Adrenal gland (tissue), 12 donors: ENCODE data around the gene SAMM50. TPM values are rescaled to one million over a fixed set of nuclear protein-coding genes. Genes with fewer than 3 reads are reported as not detected.

Source experiments
- DNase-seq, 7 donors: peaks; one replicate each; pipeline ENCODE4 v3.0.0-alpha.2; 2019 to 2020
- H3K27ac ChIP-seq, 5 donors: fragments of 200-600 bp; sonication (generic) in 4 of 5; 1 replicate in 3 of 5; 2 replicates in 2 of 5; pipeline versions ENCODE4 v1.5.1 to v1.8.0; 2016 to 2020; ENCODE audit warnings: mild to moderate bottlenecking in 1 of 5
- H3K27me3 ChIP-seq: fragments of 200-600 bp; 2 replicates; pipeline ENCODE4 v1.8.0; 2021
- H3K36me3 ChIP-seq, 2 donors: fragments of 200-600 bp; replicated peaks in 1 of 2; 1 replicate in 1 of 2; 2 replicates in 1 of 2; pipeline versions ENCODE4 v1.5.1 to v1.8.0; 2018 to 2022
- H3K4me1 ChIP-seq, 2 donors: fragments of 200-600 bp; replicated peaks in 1 of 2; 1 replicate in 1 of 2; 2 replicates in 1 of 2; pipeline versions ENCODE4 v1.5.1 to v1.8.0; 2018 to 2021
- H3K4me3 ChIP-seq, 4 donors: fragments of 200-600 bp; sonication (generic) in 3 of 4; one replicate each; pipeline ENCODE4 v1.5.1; 2016 to 2018
- H3K9me3 ChIP-seq, 3 donors: fragments of 200-600 bp; sonication (generic) in 1 of 3; replicated peaks in 1 of 3; 1 replicate in 2 of 3; 2 replicates in 1 of 3; pipeline versions ENCODE4 v1.5.1 to v1.8.0; 2016 to 2021
- CTCF ChIP-seq, 6 experiments: fragments of 450-650 bp in 4 of 6; fragments of 200-600 bp in 2 of 6; sonication (generic) in 1 of 6; IDR thresholded peaks; 1 replicate in 5 of 6; 2 replicates in 1 of 6; pipeline versions ENCODE4 v1.5.1 to v1.8.0; 2016 to 2021; ENCODE audit warnings: antibody characterized with exemption in 6 of 6, mild to moderate bottlenecking in 2 of 6, moderate library complexity in 1 of 6
- POLR2A ChIP-seq, 2 donors: fragments of 450-650 bp; IDR thresholded peaks; one replicate each; pipeline ENCODE4 v1.6.1; 2017; ENCODE audit warnings: antibody characterized with exemption in 2 of 2, mild to moderate bottlenecking in 2 of 2, moderate library complexity in 1 of 2
- WGBS, 4 donors: extraction: QIAGEN DNeasy Blood & Tissue Kit in 2 of 4; methylation state at CpG; one replicate each; pipeline versions ENCODE4 v1.1.5 to v1.1.7; 2013 to 2017; 5-methylcytosine and 5-hydroxymethylcytosine counted together
- intact Hi-C, 2 donors: fragments of 100-400 bp; cut with DNase I; formaldehyde crosslinking; loops; one replicate each; pipeline versions ENCODE4 v1.14.1 to v1.15.0; 2022 to 2023
- polyA plus RNA-seq, 3 donors: library from polyadenylated mRNA; stranded (reverse); fragments of 200-250 nt in 2 of 3; fragments of 350-450 nt in 1 of 3; fragmentation: Illumina TruSeq in 1 of 3; extraction: RNeasy Lipid Tissue Mini Kit (QIAGEN cat#74804) in 1 of 3; gene quantifications; one replicate each; pipeline ENCODE4 v1.2.3, GENCODE V29; 2013 to 2014
- total RNA-seq, 9 donors: library from RNA; depleted of rRNA in 4 of 9; stranded (reverse); fragments of >200 nt in 4 of 9; fragments of 120-200 nt in 1 of 9; fragmentation: NEBNext Ultra II Directional in 1 of 9; extraction: Animal tissue kit (Norgen Biotek cat#: 25700) in 1 of 9; gene quantifications; one replicate each; pipeline versions ENCODE4 v1.1.0 to v1.2.4, GENCODE V29; 2013 to 2023
- donor health status: healthy with polysubstance abuse.
- donor health status: Bipolar disorder and iron deficiency.
- donor health status: DM: yes; HTN: yes; CAD: no.
- donor health status: DM: no; HTN: no; CAD: no.
- donor health status: DM: no; HTN: no; CAD: no.
- donor health status: DM: yes; HTN: yes; CAD: no.

The SAMM50 gene
- total and polyA plus RNA-seq, 12 donors, result 15.8 to 91.5 (median 57.2) TPM

DNA sequence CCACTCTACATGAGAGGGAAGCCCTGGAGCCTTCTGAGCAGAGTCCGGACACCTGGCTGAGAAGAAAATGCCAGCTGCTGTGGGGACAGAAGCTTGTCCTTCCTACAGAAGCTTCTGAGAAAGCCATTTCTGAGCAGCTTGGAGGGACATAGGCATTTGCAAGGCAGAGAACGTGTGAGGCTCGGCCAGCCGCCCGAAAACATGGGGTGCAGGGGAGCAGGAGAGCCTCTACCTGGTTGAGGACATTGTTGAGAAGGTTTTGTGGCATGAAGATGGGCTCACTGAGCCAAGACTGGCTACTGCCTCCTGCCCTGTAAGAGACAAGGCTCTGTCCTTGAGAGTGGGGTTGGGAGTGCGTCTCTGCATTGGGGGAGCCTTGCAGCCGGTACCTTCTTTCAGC is 25.3 kb downstream of the SAMM50 start:
- Histone ChIP-seq H3K4me3 (no peak overlapping the region), H3K36me3 (peaks cover 0 to 92% of the 10 kb centered on the region in 2 donors), H3K27me3 (no peaks in the 10 kb centered on the region), H3K9me3 (no peaks in the 10 kb centered on the region), H3K27ac (no peak overlapping the region), H3K4me1 (no peaks in the 10 kb centered on the region)
- WGBS, 4 donors, result 91 to 98% (median 97%) methylated on average over 5 to 7 of the region's 7 CpGs
- intact Hi-C loops, result no loop called here
- TF ChIP-seq CTCF (IDR thresholded peaks at IDR 0.05), result no peak
- DNase-seq, result no peak

DNA sequence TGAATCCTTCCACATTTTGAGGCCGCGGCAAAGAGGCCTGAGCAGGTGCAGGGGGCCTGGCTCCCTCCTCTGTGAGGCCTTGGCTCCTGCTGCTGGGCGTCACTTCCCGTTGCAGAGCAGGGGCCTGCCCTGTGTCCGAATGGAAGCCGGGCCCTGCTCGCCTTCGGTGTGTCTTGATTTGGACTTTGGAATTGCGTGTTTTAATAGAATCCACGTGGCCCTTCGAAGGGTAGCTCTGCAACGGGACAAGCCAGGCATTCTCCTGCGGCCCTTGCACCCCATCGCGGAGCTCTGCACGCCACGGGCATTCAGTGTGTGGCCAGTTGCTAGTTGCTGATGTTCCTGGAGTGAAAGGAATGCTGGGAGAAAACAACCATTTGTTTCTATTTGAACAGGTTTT is 25.8 kb downstream of the SAMM50 start:
- 94 to 100% (median 96%) methylated on average over 7 to 17 of the region's 17 CpGs for WGBS, 4 donors
- Histone ChIP-seq H3K27ac (no peak overlapping the region), H3K27me3 (no peaks in the 10 kb centered on the region), H3K36me3 (peaks cover 0 to 92% of the 10 kb centered on the region in 2 donors), H3K9me3 (no peaks in the 10 kb centered on the region), H3K4me1 (no peaks in the 10 kb centered on the region), H3K4me3 (no peak overlapping the region)
- TF ChIP-seq POLR2A (IDR thresholded peaks at IDR 0.05) (no peak), CTCF (IDR thresholded peaks at IDR 0.05) (no peak)
- no peak for DNase-seq
- intact Hi-C loops, result no loop called here

GRCh38 chr22:43983808-43984207 is 28.6 kb downstream of the SAMM50 start:
- intact Hi-C loops, result no loop called here
- WGBS, 4 donors, result 96 to 98% (median 97%) methylated on average over 16 of the region's 16 CpGs
- peaks cover 0 to 89% of the 10 kb centered on the region in 2 donors for H3K36me3 ChIP-seq

DNA sequence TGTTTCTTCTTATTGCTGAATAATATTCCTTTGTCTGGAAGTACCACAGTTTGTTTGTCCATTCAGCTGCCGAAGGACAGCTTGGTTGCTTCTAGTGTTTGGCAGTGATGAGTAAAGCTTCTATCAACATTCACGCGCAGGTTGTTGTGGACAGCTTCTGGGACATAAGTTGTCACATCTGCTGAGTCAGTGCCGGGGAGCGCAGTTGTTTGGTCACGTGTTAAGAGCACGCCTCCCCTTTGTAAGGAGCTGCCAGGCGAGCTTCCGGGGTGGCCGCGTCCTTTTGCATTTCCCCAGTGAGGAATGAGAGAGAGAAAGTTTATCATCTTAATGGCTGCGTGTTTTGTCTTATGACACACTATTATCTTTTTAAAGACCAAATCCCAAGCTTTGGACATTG is 30.3 kb downstream of the SAMM50 start:
- DNase-seq, result peak in 3 of 7 donors; percentile 17 to 47 (median 34)
- TF ChIP-seq CTCF (IDR thresholded peaks at IDR 0.05) (no peak), POLR2A (IDR thresholded peaks at IDR 0.05) (no peak)
- WGBS, 4 donors, result 86 to 93% (median 90%) methylated on average over 12 of the region's 12 CpGs
- H3K36me3 ChIP-seq, result peaks cover 0 to 91% of the 10 kb centered on the region in 2 donors
- no peak overlapping the region for H3K4me3 ChIP-seq
- no peaks in the 10 kb centered on the region for H3K27me3 ChIP-seq
- no peak overlapping the region for H3K27ac ChIP-seq
- no peaks in the 10 kb centered on the region for H3K9me3 ChIP-seq
- intact Hi-C loops, result no loop called here
- H3K4me1 ChIP-seq, result no peaks in the 10 kb centered on the region

More at GRCh38 chr22:43983808-43984207, 28.6 kb downstream of the SAMM50 start:
- H3K9me3 ChIP-seq, result no peaks in the 10 kb centered on the region
- TF ChIP-seq CTCF (IDR thresholded peaks at IDR 0.05) (no peak), POLR2A (IDR thresholded peaks at IDR 0.05) (no peak)
- H3K4me3 ChIP-seq, result no peak overlapping the region
- DNase-seq, result no peak
- no peaks in the 10 kb centered on the region for H3K27me3 ChIP-seq
- H3K27ac ChIP-seq, result no peak overlapping the region
- H3K4me1 ChIP-seq, result no peaks in the 10 kb centered on the region
